Neural cell (in vitro differentiated cells): Measurements from ENCODE around the gene RBMS3. TPM values are rescaled to one million over a fixed set of nuclear protein-coding genes. Genes with fewer than 3 reads are reported as not detected.

Source experiments
- H2AFZ ChIP-seq: fragments of 200-600, 300-800 bp; sonication (generic), shearing (Covaris generic); 2 replicates; pipeline ENCODE4 v1.6.0; 2014; ENCODE audit warnings: low read depth, mild to moderate bottlenecking, antibody characterized with exemption, low read length, moderate library complexity
- H3F3A ChIP-seq: fragments of 200-600 bp; shearing (Covaris generic); 2 replicates; pipeline ENCODE4 v1.6.1; 2016; ENCODE audit warnings: mild to moderate bottlenecking, moderate library complexity, mixed read lengths, antibody characterized with exemption, low read length; ENCODE audit not compliant: insufficient read depth, poor library complexity, severe bottlenecking
- H3K27ac ChIP-seq: fragments of 200-600, 300-800 bp; sonication (generic), shearing (Covaris generic); 2 replicates; pipeline ENCODE4 v1.5.1; 2014; ENCODE audit warnings: mild to moderate bottlenecking, low read length, moderate library complexity
- H3K27me3 ChIP-seq: fragments of 300-800, 200-600 bp; sonication (generic), shearing (Covaris generic); 2 replicates; pipeline ENCODE4 v1.6.0; 2014; ENCODE audit warnings: mild to moderate bottlenecking, low read depth, low read length, moderate library complexity; ENCODE audit not compliant: insufficient read depth
- H3K36me3 ChIP-seq: fragments of 300-800, 200-600 bp; sonication (generic), shearing (Covaris generic); 2 replicates; pipeline ENCODE4 v1.5.1; 2014; ENCODE audit warnings: mild to moderate bottlenecking, antibody characterized with exemption, low read length, moderate library complexity; ENCODE audit not compliant: insufficient read depth
- H3K4me2 ChIP-seq: fragments of 300-800, 200-600 bp; sonication (generic), shearing (Covaris generic); 2 replicates; pipeline ENCODE4 v1.6.0; 2014; ENCODE audit warnings: mild to moderate bottlenecking, low read length
- H3K4me3 ChIP-seq: fragments of 300-800, 200-600 bp; sonication (generic), shearing (Covaris generic); 2 replicates; pipeline ENCODE4 v1.5.1; 2014; ENCODE audit warnings: mild to moderate bottlenecking, low read length, moderate library complexity
- H3K79me2 ChIP-seq: fragments of 200-600 bp; shearing (Covaris generic); replicated peaks from 2 replicates; pipeline ENCODE4 v1.6.0; 2014; ENCODE audit warnings: mild to moderate bottlenecking, low read length, moderate library complexity; ENCODE audit not compliant: insufficient read depth
- H3K9ac ChIP-seq: fragments of 300-800, 200-600 bp; sonication (generic), shearing (Covaris generic); 2 replicates; pipeline ENCODE4 v1.6.1; 2016; ENCODE audit warnings: mild to moderate bottlenecking, low read length, mixed read lengths
- H3K9me2 ChIP-seq: fragments of 200-600 bp; shearing (Covaris generic); 2 replicates; pipeline ENCODE4 v1.6.1; 2016; ENCODE audit warnings: mild to moderate bottlenecking, low read length, mixed read lengths; ENCODE audit not compliant: insufficient read depth
- H3K9me3 ChIP-seq: fragments of 200-600, 300-800 bp; sonication (generic), shearing (Covaris generic); 2 replicates; pipeline ENCODE4 v1.6.1; 2016; ENCODE audit warnings: mild to moderate bottlenecking, mixed run types, low read length, moderate library complexity, mixed read lengths
- H4K20me1 ChIP-seq: fragments of 200-600 bp; shearing (Covaris generic); 2 replicates; pipeline ENCODE4 v1.6.1; 2016; ENCODE audit warnings: mild to moderate bottlenecking, mixed run types; ENCODE audit not compliant: insufficient read depth
- EP300 ChIP-seq: fragments of 450-650 bp; conservative IDR thresholded peaks from 2 replicates; pipeline ENCODE4 v1.6.1; 2014; ENCODE audit warnings: antibody characterized with exemption, mild to moderate bottlenecking, moderate library complexity; ENCODE audit not compliant: poor library complexity, severe bottlenecking
- EZH2 ChIP-seq: fragments of 200-600, 300-800 bp; shearing (Covaris generic), sonication (generic); IDR thresholded peaks from 2 replicates; pipeline ENCODE4 v1.6.1; 2014; ENCODE audit warnings: antibody characterized with exemption, low read length, borderline replicate concordance, mild to moderate bottlenecking; ENCODE audit not compliant: insufficient read depth, poor library complexity, severe bottlenecking
- MXI1 ChIP-seq: fragments of 450-650 bp; conservative IDR thresholded peaks from 2 replicates; pipeline ENCODE4 v1.6.1; 2014; ENCODE audit warnings: antibody characterized with exemption, mild to moderate bottlenecking; ENCODE audit not compliant: poor library complexity, severe bottlenecking
- POLR2AphosphoS5 ChIP-seq: IDR thresholded peaks from 2 replicates; pipeline ENCODE4 v1.6.1; 2012
- RAD21 ChIP-seq: fragments of 450-650 bp; conservative IDR thresholded peaks from 2 replicates; pipeline ENCODE4 v1.6.1; 2014; ENCODE audit warnings: antibody characterized with exemption, mild to moderate bottlenecking, moderate library complexity
- SMC3 ChIP-seq: fragments of 450-650 bp; conservative IDR thresholded peaks from 2 replicates; pipeline ENCODE4 v1.6.1; 2014; ENCODE audit warnings: antibody characterized with exemption, mild to moderate bottlenecking, moderate library complexity; ENCODE audit not compliant: poor library complexity
- TAF1 ChIP-seq: IDR thresholded peaks from 2 replicates; pipeline ENCODE4 v1.6.1; 2012; ENCODE audit warnings: low read depth
- polyA plus RNA-seq: library from polyadenylated mRNA; depleted of rRNA; stranded (reverse); fragments of >200 nt; gene quantifications from 2 replicates; pipeline ENCODE4 v1.2.3, GENCODE V29; 2014
- TF ChIP-seq, protein P1 (sequence below): fragments of 450-650 bp; IDR thresholded peaks from 2 replicates; pipeline ENCODE4 v1.5.1; 2014; ENCODE audit warnings: antibody characterized with exemption, mild to moderate bottlenecking, moderate library complexity; ENCODE audit not compliant: poor library complexity, severe bottlenecking
- TF ChIP-seq, protein P2 (sequence below): IDR thresholded peaks from 2 replicates; pipeline ENCODE4 v1.6.1; 2012; ENCODE audit warnings: borderline replicate concordance

The RBMS3 gene
- polyA plus RNA-seq, 1 donor from 2014 or later = 0.53 TPM

DNA sequence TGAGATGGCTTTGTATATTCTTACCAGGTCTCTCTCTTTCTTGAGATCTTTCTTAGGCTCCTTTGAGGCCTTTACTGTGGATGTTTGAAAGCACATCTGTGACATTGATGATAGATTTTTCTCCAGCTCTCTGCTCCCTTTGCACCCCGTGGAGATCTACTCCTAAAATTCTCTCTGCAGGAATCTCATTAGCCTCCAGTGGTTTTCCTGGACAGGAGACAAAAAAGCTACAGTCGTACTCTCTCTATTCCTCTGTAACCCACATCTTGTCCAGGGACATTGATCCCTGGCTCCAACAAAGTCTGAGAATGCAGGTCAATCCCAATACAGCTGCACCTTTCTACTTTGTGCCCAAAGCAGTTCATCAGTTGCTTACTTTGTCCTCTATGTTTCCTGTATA, 68.2 kb downstream of the RBMS3 start:
- Histone ChIP-seq H3K27me3 (no peaks in the 10 kb centered on the region), H3K9me2 (no peaks in the 10 kb centered on the region), H3K36me3 (no peaks in the 10 kb centered on the region), H3K4me2 (no peak overlapping the region), H3F3A (peaks cover 4% of the 10 kb centered on the region), H3K79me2 (no peaks in the 10 kb centered on the region), H4K20me1 (no peaks in the 10 kb centered on the region), H3K4me3 (no peak overlapping the region), H3K27ac (no peak overlapping the region), H2AFZ (no peak overlapping the region), H3K9ac (no peak overlapping the region), H3K9me3 (no peaks in the 10 kb centered on the region)
- TF ChIP-seq EZH2 (no peak), RAD21 (no peak), TAF1 (no peak), SMC3 (no peak), MXI1 (no peak), POLR2AphosphoS5 (no peak), EP300 (no peak)
- TF ChIP-seq, protein P1, sequence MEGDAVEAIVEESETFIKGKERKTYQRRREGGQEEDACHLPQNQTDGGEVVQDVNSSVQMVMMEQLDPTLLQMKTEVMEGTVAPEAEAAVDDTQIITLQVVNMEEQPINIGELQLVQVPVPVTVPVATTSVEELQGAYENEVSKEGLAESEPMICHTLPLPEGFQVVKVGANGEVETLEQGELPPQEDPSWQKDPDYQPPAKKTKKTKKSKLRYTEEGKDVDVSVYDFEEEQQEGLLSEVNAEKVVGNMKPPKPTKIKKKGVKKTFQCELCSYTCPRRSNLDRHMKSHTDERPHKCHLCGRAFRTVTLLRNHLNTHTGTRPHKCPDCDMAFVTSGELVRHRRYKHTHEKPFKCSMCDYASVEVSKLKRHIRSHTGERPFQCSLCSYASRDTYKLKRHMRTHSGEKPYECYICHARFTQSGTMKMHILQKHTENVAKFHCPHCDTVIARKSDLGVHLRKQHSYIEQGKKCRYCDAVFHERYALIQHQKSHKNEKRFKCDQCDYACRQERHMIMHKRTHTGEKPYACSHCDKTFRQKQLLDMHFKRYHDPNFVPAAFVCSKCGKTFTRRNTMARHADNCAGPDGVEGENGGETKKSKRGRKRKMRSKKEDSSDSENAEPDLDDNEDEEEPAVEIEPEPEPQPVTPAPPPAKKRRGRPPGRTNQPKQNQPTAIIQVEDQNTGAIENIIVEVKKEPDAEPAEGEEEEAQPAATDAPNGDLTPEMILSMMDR = no peak
- TF ChIP-seq, protein P2, sequence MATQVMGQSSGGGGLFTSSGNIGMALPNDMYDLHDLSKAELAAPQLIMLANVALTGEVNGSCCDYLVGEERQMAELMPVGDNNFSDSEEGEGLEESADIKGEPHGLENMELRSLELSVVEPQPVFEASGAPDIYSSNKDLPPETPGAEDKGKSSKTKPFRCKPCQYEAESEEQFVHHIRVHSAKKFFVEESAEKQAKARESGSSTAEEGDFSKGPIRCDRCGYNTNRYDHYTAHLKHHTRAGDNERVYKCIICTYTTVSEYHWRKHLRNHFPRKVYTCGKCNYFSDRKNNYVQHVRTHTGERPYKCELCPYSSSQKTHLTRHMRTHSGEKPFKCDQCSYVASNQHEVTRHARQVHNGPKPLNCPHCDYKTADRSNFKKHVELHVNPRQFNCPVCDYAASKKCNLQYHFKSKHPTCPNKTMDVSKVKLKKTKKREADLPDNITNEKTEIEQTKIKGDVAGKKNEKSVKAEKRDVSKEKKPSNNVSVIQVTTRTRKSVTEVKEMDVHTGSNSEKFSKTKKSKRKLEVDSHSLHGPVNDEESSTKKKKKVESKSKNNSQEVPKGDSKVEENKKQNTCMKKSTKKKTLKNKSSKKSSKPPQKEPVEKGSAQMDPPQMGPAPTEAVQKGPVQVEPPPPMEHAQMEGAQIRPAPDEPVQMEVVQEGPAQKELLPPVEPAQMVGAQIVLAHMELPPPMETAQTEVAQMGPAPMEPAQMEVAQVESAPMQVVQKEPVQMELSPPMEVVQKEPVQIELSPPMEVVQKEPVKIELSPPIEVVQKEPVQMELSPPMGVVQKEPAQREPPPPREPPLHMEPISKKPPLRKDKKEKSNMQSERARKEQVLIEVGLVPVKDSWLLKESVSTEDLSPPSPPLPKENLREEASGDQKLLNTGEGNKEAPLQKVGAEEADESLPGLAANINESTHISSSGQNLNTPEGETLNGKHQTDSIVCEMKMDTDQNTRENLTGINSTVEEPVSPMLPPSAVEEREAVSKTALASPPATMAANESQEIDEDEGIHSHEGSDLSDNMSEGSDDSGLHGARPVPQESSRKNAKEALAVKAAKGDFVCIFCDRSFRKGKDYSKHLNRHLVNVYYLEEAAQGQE = no peak

DNA sequence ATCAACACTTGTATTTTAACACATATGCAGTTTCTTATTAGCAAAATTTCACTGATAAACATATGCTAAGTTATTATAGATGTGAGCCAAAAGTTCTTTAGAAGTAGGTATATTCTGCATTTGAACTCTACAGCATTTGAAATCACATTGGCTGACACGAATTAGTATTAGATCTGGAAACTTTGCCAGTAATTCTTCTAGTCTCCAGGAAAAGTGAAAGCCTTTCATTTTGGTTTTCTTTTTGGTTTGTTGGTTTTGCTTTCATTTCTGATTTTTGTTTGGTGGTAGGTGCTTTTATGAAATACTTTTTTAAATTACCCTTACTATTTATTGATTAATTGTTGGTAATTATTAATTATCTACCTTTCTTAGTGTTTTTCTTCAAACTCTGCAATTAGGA, 72.9 kb downstream of the RBMS3 start:
- Histone ChIP-seq H3K79me2 (no peaks in the 10 kb centered on the region), H3K9me2 (no peaks in the 10 kb centered on the region), H3K4me3 (no peak overlapping the region), H3F3A (no peaks in the 10 kb centered on the region), H4K20me1 (no peaks in the 10 kb centered on the region), H3K9ac (no peak overlapping the region), H2AFZ (no peak overlapping the region), H3K9me3 (no peaks in the 10 kb centered on the region), H3K27me3 (no peaks in the 10 kb centered on the region), H3K4me2 (no peak overlapping the region), H3K36me3 (no peaks in the 10 kb centered on the region), H3K27ac (no peak overlapping the region)
- TF ChIP-seq POLR2AphosphoS5 = no peak
- TF ChIP-seq SMC3 = no peak
- TF ChIP-seq, protein P1 = no peak
- no peak for TF ChIP-seq EP300
- TF ChIP-seq EZH2 = no peak
- no peak for TF ChIP-seq RAD21
- TF ChIP-seq MXI1 = no peak
- no peak for TF ChIP-seq TAF1
- TF ChIP-seq, protein P2 = no peak
